Activated B cell treated with CpG ODN at 0.5 μM for 24 hours (primary cell): ENCODE measurements around the gene BLVRB. TPM values are rescaled to one million over a fixed set of nuclear protein-coding genes. Genes with fewer than 3 reads are reported as not detected.

Source experiments
- ATAC-seq: fragments of 200-7000 bp; cut with Tn5 transposase; one replicate; pipeline ENCODE4 v1.10.0; 2021; ENCODE audit warnings: low read depth, mild to moderate bottlenecking, moderate library complexity
- CTCF ChIA-PET: fragments of 350-600 bp; sonication (Branson Sonifier 250); formaldehyde crosslinking; loops from one replicate; lab custom pipeline; 2021; ENCODE audit warnings: antibody characterized with exemption; lab: Charles Lee
- POLR2A ChIA-PET: fragments of 350-600 bp; sonication (Branson Sonifier 250); formaldehyde crosslinking; loops from one replicate; lab custom pipeline; 2021; ENCODE audit warnings: antibody characterized with exemption; lab: Charles Lee
- DNase-seq: peaks from one replicate; pipeline ENCODE4 v3.0.0; 2022
- H3K27ac Mint-ChIP-seq: one replicate; pipeline ENCODE4 v1.8.0; 2020; ENCODE audit warnings: mixed read lengths
- H3K27me3 Mint-ChIP-seq: one replicate; pipeline ENCODE4 v1.8.0; 2021; ENCODE audit warnings: mixed read lengths
- H3K36me3 Mint-ChIP-seq: one replicate; pipeline ENCODE4 v1.8.0; 2021; ENCODE audit warnings: low read depth, mixed read lengths
- H3K4me1 Mint-ChIP-seq: one replicate; pipeline ENCODE4 v1.8.0; 2021; ENCODE audit warnings: mixed read lengths
- H3K4me3 Mint-ChIP-seq: one replicate; pipeline ENCODE4 v1.8.0; 2020; ENCODE audit warnings: mild to moderate bottlenecking, mixed read lengths
- H3K9me3 Mint-ChIP-seq: one replicate; pipeline ENCODE4 v1.8.0; 2020; ENCODE audit warnings: mixed read lengths
- intact Hi-C: fragments of 100-400 bp; cut with micrococcal nuclease; formaldehyde crosslinking; loops from one replicate; pipeline ENCODE4 v1.15.1; 2024
- total RNA-seq: library from RNA; stranded (reverse); gene quantifications from 2 replicates; pipeline ENCODE4 v1.2.3, GENCODE V29; 2022
- TF ChIP-seq, protein P1 (sequence below): fragments of 200-600 bp; IDR thresholded peaks from one replicate; pipeline ENCODE4 v1.8.0; 2022; ENCODE audit warnings: antibody characterized with exemption, mild to moderate bottlenecking

BLVRB gene
- total RNA-seq, 1 donor from 2014 or later, result 14.6 TPM

DNA sequence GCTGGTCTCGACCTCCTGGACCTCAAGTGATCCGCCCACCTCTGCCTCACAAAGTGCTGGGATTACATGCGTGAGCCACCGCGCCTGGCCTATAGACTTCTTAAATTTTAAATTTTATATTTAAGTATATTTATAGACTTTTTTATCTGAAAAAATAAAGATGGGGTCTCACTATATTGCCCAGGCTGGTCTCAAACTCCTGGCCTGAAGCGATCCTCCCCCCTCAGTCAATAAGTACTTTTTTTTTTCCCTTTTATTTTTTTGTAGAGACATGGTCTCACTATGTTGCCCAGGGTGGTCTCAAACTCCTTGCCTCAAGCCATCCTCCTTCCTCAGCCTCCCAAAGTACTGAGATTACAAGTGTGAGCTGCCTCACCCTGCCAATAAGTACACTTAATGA, 41.6 kb downstream of the BLVRB start:
- Mint-ChIP-seq H3K36me3 (peaks cover 16% of the 10 kb centered on the region), H3K9me3 (no peaks in the 10 kb centered on the region), H3K4me1 (peaks cover 35% of the 10 kb centered on the region), H3K27ac (no peak overlapping the region), H3K4me3 (no peak overlapping the region), H3K27me3 (no peaks in the 10 kb centered on the region)
- POLR2A ChIA-PET, result interaction anchor here (1.1 to 4.2 kb wide), 5 partner anchors 11 to 76 kb away, joined by 3 to 104 read pairs (median 33); partner anchors contain the start of genes C19orf47, PLD3 and SERTAD3
- intact Hi-C loops, result loop anchor here (5.0 kb wide), 1 partner anchor 173 kb away; no protein-coding TSS in a partner anchor
- DNase-seq, result no peak
- no peak for ATAC-seq
- CTCF ChIA-PET, result interaction anchor here (1.4 to 5.1 kb wide), 3 partner anchors 19 to 119 kb away, joined by 4 to 21 read pairs (median 6); partner anchors contain the start of gene BLVRB
- TF ChIP-seq, protein P1, sequence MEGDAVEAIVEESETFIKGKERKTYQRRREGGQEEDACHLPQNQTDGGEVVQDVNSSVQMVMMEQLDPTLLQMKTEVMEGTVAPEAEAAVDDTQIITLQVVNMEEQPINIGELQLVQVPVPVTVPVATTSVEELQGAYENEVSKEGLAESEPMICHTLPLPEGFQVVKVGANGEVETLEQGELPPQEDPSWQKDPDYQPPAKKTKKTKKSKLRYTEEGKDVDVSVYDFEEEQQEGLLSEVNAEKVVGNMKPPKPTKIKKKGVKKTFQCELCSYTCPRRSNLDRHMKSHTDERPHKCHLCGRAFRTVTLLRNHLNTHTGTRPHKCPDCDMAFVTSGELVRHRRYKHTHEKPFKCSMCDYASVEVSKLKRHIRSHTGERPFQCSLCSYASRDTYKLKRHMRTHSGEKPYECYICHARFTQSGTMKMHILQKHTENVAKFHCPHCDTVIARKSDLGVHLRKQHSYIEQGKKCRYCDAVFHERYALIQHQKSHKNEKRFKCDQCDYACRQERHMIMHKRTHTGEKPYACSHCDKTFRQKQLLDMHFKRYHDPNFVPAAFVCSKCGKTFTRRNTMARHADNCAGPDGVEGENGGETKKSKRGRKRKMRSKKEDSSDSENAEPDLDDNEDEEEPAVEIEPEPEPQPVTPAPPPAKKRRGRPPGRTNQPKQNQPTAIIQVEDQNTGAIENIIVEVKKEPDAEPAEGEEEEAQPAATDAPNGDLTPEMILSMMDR, result no peak

DNA sequence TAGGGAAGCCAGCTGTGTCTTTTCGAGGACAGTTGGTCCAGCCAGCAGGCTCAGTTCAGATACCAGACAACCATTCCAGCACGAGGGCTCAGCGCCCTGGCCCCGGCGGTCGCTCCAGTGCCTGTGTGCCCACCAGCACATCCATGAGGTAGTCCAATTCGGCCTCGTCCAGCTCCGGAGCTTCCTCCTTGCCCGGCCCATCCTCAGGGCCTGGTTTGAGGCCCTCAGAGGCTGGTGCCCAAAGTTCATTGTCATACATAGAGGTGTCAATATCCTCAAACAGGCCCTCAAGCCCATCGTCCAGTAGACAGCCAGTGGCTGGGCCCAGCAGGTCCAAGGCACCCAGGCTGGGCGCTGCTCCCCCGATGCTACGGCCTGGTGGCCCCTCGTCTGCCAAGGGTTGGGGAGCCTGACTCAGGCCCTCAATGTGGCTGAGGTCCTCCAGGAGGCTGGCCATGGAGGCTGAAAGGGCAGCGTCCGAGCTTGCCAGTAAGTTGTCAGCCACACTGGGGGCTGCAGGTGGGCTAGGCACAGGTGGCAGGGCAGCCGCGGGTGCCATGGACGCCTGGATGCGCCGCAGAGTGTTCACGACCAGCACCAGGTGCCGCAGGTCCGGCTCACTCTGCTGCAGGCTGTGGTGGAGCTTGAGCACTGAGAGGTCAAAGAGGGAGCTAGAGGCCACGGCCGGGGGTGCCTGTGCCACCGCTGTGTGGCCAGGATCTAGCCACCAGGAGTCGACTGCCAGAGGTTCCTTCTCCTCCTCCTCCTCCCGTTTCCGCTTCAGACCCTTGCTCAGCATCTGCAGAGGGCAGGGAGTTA, 42.6 kb downstream of the BLVRB start:
- no peaks in the 10 kb centered on the region for H3K9me3 Mint-ChIP-seq
- peaks cover 16% of the 10 kb centered on the region for H3K36me3 Mint-ChIP-seq
- no peak overlapping the region for H3K4me3 Mint-ChIP-seq
- POLR2A ChIA-PET, result interaction anchor here (1.1 to 4.1 kb wide), 4 partner anchors 10 to 42 kb away, joined by 3 to 104 read pairs (median 32); partner anchors contain the start of genes BLVRB and SERTAD3
- no peak for ATAC-seq
- CTCF ChIA-PET, result interaction anchor here (5.1 kb wide), 1 partner anchor 118 kb away, joined by 21 read pairs; no protein-coding TSS in a partner anchor
- H3K4me1 Mint-ChIP-seq, result peaks cover 35% of the 10 kb centered on the region
- H3K27ac Mint-ChIP-seq, result peak overlapping the region; percentile 86
- H3K27me3 Mint-ChIP-seq, result no peaks in the 10 kb centered on the region
- intact Hi-C loops, result loop anchor here (5.0 kb wide), 1 partner anchor 174 kb away; no protein-coding TSS in a partner anchor
- TF ChIP-seq, protein P1, result no peak
- DNase-seq, result no peak

DNA sequence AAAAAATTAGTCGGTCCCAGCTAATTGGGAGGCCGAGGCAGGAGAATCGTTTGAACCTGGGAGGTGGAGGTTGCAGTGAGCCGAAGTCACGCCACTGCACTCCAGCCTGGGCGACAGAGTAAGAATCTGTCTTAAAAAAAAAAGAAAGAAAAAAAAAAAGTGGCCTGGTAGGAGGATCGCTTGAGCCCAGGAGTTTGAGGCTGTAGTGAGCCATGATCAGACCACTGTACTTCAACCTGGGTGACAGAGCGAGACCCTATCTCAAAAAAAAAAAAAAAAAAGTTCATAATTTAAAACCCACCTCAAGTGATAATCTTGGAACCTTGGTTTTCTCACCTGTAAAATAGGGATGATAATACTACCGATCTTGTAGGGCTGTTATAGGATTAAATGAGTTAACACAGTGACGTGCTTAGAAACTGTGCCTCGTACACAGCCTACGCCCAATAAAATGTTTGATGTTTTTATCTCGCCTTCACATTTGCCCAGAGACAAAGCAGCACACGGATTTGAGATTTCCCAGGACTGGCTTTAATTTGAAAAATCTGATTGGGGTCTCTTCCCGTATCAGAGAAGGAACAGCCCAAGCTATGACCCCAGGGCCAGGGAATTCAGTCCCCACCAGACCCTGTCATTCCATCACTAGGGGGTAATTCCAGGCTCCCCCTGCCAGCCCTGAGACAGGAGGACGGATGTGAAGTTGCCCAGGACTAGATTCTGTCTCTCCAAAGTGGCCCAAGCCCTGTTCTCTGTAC, 43.4 kb downstream of the BLVRB start:
- H3K9me3 Mint-ChIP-seq, result no peaks in the 10 kb centered on the region
- no peak for DNase-seq
- H3K27me3 Mint-ChIP-seq, result no peaks in the 10 kb centered on the region
- H3K4me1 Mint-ChIP-seq, result peaks cover 34% of the 10 kb centered on the region
- H3K4me3 Mint-ChIP-seq, result peak overlapping the region; percentile 35
- H3K27ac Mint-ChIP-seq, result peak overlapping the region; percentile 86
- ATAC-seq, result no peak
- CTCF ChIA-PET, result interaction anchor here (1.9 to 5.1 kb wide), 4 partner anchors 22 to 117 kb away, joined by 5 to 49 read pairs (median 19); partner anchors contain the start of genes BLVRB and SERTAD3
- peaks cover 16% of the 10 kb centered on the region for H3K36me3 Mint-ChIP-seq
- POLR2A ChIA-PET, result interaction anchor here (0.7 to 4.1 kb wide), 8 partner anchors 11 to 144 kb away, joined by 3 to 104 read pairs (median 16); partner anchors contain the start of genes BLVRB, C19orf47, PLD3 and SERTAD3
- TF ChIP-seq, protein P1, result no peak
- intact Hi-C loops, result loop anchor here (1.0 to 5.0 kb wide), 5 partner anchors 13 to 175 kb away; partner anchors contain the start of genes BLVRB, C19orf47 and PLD3

DNA sequence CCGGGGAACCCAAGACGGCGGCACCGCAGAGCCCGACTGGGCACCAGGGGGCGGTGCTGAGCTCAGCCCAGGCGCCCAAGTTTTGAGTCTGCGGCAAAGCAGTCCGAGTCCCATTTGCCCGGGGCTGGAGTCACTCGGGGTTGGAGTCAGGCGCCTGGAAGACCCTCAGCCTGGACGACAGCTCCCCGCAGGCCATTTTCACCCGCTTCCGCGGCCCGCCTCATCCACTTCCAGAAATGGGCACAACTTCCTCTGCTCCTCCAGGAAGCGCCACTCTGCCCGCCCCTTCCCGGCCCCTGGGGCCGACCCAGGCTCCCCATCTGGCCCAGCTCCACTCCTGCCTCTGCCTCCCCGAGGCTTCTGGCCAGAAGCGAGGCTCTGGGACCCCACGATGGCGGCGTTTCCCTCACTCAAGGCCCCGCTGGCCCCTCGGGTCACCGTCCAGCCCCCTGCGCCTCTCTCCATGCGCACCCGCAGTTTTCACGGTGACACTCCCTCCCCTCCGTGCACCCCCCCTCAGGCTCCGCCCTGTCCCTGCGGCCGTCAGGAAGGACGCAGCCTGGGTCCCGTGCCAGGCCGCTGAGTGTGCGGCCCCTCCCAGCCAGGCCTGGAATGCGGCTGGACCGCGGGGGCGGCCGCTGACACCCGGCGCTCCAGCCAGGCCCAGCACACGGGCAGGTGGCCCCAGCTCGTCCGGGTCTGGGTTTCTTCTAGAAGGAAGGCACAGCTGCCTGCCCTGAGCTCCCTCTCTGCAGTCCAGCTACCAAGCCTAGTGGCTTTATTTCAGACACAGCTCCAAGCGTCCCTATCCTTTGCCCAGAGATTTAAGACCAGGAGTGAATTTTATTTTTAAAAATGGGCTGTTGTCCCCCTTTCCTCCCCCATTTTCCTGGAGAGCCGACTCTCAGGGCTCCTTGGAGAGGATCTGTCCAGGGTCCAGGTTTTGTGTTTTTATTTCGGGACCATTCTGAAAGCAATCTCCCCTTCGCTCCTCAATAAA, 44.5 kb downstream of the BLVRB start:
- Mint-ChIP-seq H3K27me3 (no peaks in the 10 kb centered on the region), H3K27ac (peak overlapping the region; percentile 86), H3K4me1 (peaks cover 31% of the 10 kb centered on the region), H3K9me3 (no peaks in the 10 kb centered on the region), H3K36me3 (peaks cover 16% of the 10 kb centered on the region), H3K4me3 (peak overlapping the region; percentile 86)
- intact Hi-C loops, result loop anchor here (1.0 to 5.0 kb wide), 8 partner anchors 14 to 176 kb away; partner anchors contain the start of genes BLVRB, C19orf47, PLD3 and SERTAD3
- DNase-seq (peak; percentile 83), ATAC-seq (peak; percentile 56)
- POLR2A ChIA-PET, result interaction anchor here (0.6 to 4.1 kb wide), 26 partner anchors 9 to 357 kb away, joined by 3 to 104 read pairs (median 4); partner anchors contain the start of genes ACTMAP, AKT2, BLVRB and C19orf47
- CTCF ChIA-PET, result interaction anchor here (0.8 to 5.1 kb wide), 14 partner anchors 10 to 277 kb away, joined by 3 to 49 read pairs (median 4); partner anchors contain the start of genes AKT2, BLVRB, C19orf47 and PLD3
- TF ChIP-seq, protein P1, result peak; percentile 47
